WTC11 (cell line): ENCODE data around the gene APOE. TPM values are rescaled to one million over a fixed set of nuclear protein-coding genes. Genes with fewer than 3 reads are reported as not detected.

Source experiments
- ATAC-seq: fragments of 200-7000 bp; cut with Tn5 transposase; 2 replicates; pipeline ENCODE4 v1.10.0; 2021; ENCODE audit warnings: mild to moderate bottlenecking, moderate library complexity
- CTCF ChIA-PET: fragments of 300-600 bp; sonication (Branson Sonifier 250); formaldehyde crosslinking; loops from one replicate; lab custom pipeline; 2021; ENCODE audit warnings: antibody characterized with exemption; lab: Charles Lee
- POLR2A ChIA-PET: fragments of 350-600 bp; sonication (Branson Sonifier 250); formaldehyde crosslinking; loops from one replicate; lab custom pipeline; 2021; ENCODE audit warnings: antibody characterized with exemption; lab: Charles Lee
- DNase-seq: peaks from one replicate; pipeline ENCODE4 v3.0.0; 2021; ENCODE audit warnings: low spot score
- H3K27ac Mint-ChIP-seq: 2 replicates; pipeline ENCODE4 v1.8.0; 2021; ENCODE audit warnings: mixed read lengths
- H3K27me3 Mint-ChIP-seq: 2 replicates; pipeline ENCODE4 v1.8.0; 2021; ENCODE audit warnings: low read depth, mild to moderate bottlenecking, moderate library complexity, mixed read lengths
- H3K36me3 Mint-ChIP-seq: 2 replicates; pipeline ENCODE4 v1.8.0; 2021; ENCODE audit warnings: mixed read lengths
- H3K4me1 Mint-ChIP-seq: 2 replicates; pipeline ENCODE4 v1.8.0; 2022; ENCODE audit warnings: mixed read lengths
- H3K4me3 Mint-ChIP-seq: 2 replicates; pipeline ENCODE4 v1.8.0; 2021; ENCODE audit warnings: mild to moderate bottlenecking, moderate library complexity, mixed read lengths
- H3K9me3 Mint-ChIP-seq: 2 replicates; pipeline ENCODE4 v1.8.0; 2021; ENCODE audit warnings: mixed read lengths
- AFF4 ChIP-seq: sonication (generic); formaldehyde crosslinking; IDR thresholded peaks from 2 replicates; pipeline ENCODE4 v1.8.1; 2023; ENCODE audit warnings: mild to moderate bottlenecking, missing genetic modification reagents, borderline replicate concordance
- ATF1 ChIP-seq: sonication (generic); formaldehyde crosslinking; IDR thresholded peaks from 2 replicates; pipeline ENCODE4 v1.8.1; 2023; ENCODE audit warnings: mild to moderate bottlenecking, moderate library complexity, missing genetic modification reagents
- CREB1 ChIP-seq: sonication (generic); formaldehyde crosslinking; IDR thresholded peaks from 2 replicates; pipeline ENCODE4 v1.8.0; 2023; ENCODE audit warnings: mild to moderate bottlenecking, missing genetic modification reagents
- FOXP4 ChIP-seq: sonication (generic); formaldehyde crosslinking; IDR thresholded peaks from 2 replicates; pipeline ENCODE4 v1.8.0; 2022; ENCODE audit warnings: mild to moderate bottlenecking, missing genetic modification reagents
- GABPB1 ChIP-seq: sonication (generic); formaldehyde crosslinking; IDR thresholded peaks from 2 replicates; pipeline ENCODE4 v1.8.1; 2023; ENCODE audit warnings: mild to moderate bottlenecking, missing genetic modification reagents
- GRHL2 ChIP-seq: fragments of 250-450 bp; sonication (Bioruptor Pico); IDR thresholded peaks from 2 replicates; pipeline ENCODE4 v1.8.0; 2022; ENCODE audit warnings: mild to moderate bottlenecking, moderate library complexity; ENCODE audit not compliant: insufficient replicate concordance, severe bottlenecking
- GTF2I ChIP-seq: fragments of 250-450 bp; sonication (Bioruptor Pico); conservative IDR thresholded peaks from 2 replicates; pipeline ENCODE4 v1.4.0; 2021; ENCODE audit warnings: mild to moderate bottlenecking
- JUN ChIP-seq: sonication (generic); formaldehyde crosslinking; IDR thresholded peaks from 2 replicates; pipeline ENCODE4 v1.8.0; 2023; ENCODE audit warnings: mild to moderate bottlenecking, missing genetic modification reagents
- KAT7 ChIP-seq: sonication (generic); formaldehyde crosslinking; IDR thresholded peaks from 2 replicates; pipeline ENCODE4 v1.8.1; 2023; ENCODE audit warnings: missing genetic modification reagents, mild to moderate bottlenecking, borderline replicate concordance
- MYBL2 ChIP-seq: sonication (generic); formaldehyde crosslinking; IDR thresholded peaks from 2 replicates; pipeline ENCODE4 v1.8.1; 2023; ENCODE audit warnings: mild to moderate bottlenecking, moderate library complexity, missing genetic modification reagents
- OVOL2 ChIP-seq: fragments of 250-450 bp; sonication (Bioruptor Pico); IDR thresholded peaks from 2 replicates; pipeline ENCODE4 v1.9.0; 2021; ENCODE audit warnings: mild to moderate bottlenecking, borderline replicate concordance
- PRRX2 ChIP-seq: fragments of 250-450 bp; sonication (Bioruptor Pico); IDR thresholded peaks from 2 replicates; pipeline ENCODE4 v1.8.0; 2021; ENCODE audit warnings: mild to moderate bottlenecking
- USF2 ChIP-seq: sonication (generic); formaldehyde crosslinking; IDR thresholded peaks from 2 replicates; pipeline ENCODE4 v1.8.1; 2023; ENCODE audit warnings: mild to moderate bottlenecking, missing genetic modification reagents, moderate library complexity
- ZBTB21 ChIP-seq: sonication (generic); formaldehyde crosslinking; IDR thresholded peaks from 2 replicates; pipeline ENCODE4 v1.8.1; 2023; ENCODE audit warnings: mild to moderate bottlenecking, missing genetic modification reagents, borderline replicate concordance
- ZBTB43 ChIP-seq: sonication (generic); formaldehyde crosslinking; IDR thresholded peaks from 2 replicates; pipeline ENCODE4 v1.8.1; 2023; ENCODE audit warnings: mild to moderate bottlenecking, missing genetic modification reagents
- ZNF219 ChIP-seq: sonication (generic); formaldehyde crosslinking; IDR thresholded peaks from 2 replicates; pipeline ENCODE4 v1.8.0; 2023; ENCODE audit warnings: missing genetic modification reagents, mild to moderate bottlenecking, borderline replicate concordance
- ZNF416 ChIP-seq: fragments of 250-450 bp; sonication (Bioruptor Pico); IDR thresholded peaks from 2 replicates; pipeline ENCODE4 v1.9.0; 2021; ENCODE audit warnings: mild to moderate bottlenecking, inconsistent platforms
- ZNF671 ChIP-seq: fragments of 250-450 bp; sonication (Bioruptor Pico); IDR thresholded peaks from 2 replicates; pipeline ENCODE4 v1.8.0; 2021; ENCODE audit warnings: mild to moderate bottlenecking
- total RNA-seq: library from RNA; stranded (reverse); gene quantifications from 3 replicates; pipeline ENCODE4 v1.2.3, GENCODE V29; 2021
- TF ChIP-seq, protein P1 (sequence below): fragments of 250-450 bp; sonication (Bioruptor Pico); IDR thresholded peaks from 2 replicates; pipeline ENCODE4 v1.9.0; 2021; ENCODE audit warnings: mild to moderate bottlenecking
- TF ChIP-seq, protein P2 (sequence below): sonication (generic); formaldehyde crosslinking; IDR thresholded peaks from 2 replicates; pipeline ENCODE4 v1.8.1; 2023; ENCODE audit warnings: mild to moderate bottlenecking, moderate library complexity, missing genetic modification reagents

The APOE gene
- total RNA-seq, 1 experiment from 2014 or later = 824 TPM

- TF ChIP-seq USF2 (CRISPR knock-in tag) (no peak), PRRX2 (no peak), ZNF671 (CRISPR knock-in tag) (0 out of 2 replicates have a peak, but pooled peaks have one; percentile 23), GABPB1 (CRISPR knock-in tag) (0 out of 2 replicates have a peak, but pooled peaks have one; percentile 11), ZBTB43 (CRISPR knock-in tag) (no peak), OVOL2 (no peak), MYBL2 (no peak)
- TF ChIP-seq, protein P1, sequence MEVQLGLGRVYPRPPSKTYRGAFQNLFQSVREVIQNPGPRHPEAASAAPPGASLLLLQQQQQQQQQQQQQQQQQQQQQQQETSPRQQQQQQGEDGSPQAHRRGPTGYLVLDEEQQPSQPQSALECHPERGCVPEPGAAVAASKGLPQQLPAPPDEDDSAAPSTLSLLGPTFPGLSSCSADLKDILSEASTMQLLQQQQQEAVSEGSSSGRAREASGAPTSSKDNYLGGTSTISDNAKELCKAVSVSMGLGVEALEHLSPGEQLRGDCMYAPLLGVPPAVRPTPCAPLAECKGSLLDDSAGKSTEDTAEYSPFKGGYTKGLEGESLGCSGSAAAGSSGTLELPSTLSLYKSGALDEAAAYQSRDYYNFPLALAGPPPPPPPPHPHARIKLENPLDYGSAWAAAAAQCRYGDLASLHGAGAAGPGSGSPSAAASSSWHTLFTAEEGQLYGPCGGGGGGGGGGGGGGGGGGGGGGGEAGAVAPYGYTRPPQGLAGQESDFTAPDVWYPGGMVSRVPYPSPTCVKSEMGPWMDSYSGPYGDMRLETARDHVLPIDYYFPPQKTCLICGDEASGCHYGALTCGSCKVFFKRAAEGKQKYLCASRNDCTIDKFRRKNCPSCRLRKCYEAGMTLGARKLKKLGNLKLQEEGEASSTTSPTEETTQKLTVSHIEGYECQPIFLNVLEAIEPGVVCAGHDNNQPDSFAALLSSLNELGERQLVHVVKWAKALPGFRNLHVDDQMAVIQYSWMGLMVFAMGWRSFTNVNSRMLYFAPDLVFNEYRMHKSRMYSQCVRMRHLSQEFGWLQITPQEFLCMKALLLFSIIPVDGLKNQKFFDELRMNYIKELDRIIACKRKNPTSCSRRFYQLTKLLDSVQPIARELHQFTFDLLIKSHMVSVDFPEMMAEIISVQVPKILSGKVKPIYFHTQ = 0 out of 2 replicates have a peak, but pooled peaks have one; percentile 55
- TF ChIP-seq, protein P2, sequence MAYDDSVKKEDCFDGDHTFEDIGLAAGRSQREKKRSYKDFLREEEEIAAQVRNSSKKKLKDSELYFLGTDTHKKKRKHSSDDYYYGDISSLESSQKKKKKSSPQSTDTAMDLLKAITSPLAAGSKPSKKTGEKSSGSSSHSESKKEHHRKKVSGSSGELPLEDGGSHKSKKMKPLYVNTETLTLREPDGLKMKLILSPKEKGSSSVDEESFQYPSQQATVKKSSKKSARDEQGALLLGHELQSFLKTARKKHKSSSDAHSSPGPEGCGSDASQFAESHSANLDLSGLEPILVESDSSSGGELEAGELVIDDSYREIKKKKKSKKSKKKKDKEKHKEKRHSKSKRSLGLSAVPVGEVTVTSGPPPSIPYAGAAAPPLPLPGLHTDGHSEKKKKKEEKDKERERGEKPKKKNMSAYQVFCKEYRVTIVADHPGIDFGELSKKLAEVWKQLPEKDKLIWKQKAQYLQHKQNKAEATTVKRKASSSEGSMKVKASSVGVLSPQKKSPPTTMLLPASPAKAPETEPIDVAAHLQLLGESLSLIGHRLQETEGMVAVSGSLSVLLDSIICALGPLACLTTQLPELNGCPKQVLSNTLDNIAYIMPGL (CRISPR knock-in tag) = no peak
These were observed 1.1 kb upstream of the APOE start (continued) for GRCh38 chr19:44904426-44904994.

- H3K9me3 Mint-ChIP-seq = no peaks in the 10 kb centered on the region
- ChIA-PET POLR2A (interaction anchor here (0.6 kb wide), 1 partner anchor 10 kb away, joined by 3 read pairs; no protein-coding TSS in a partner anchor), CTCF (no interaction called here)
- DNase-seq (no peak), ATAC-seq (no peak)
- H3K27me3 Mint-ChIP-seq = no peaks in the 10 kb centered on the region; the same call in 1 of the 2 replicates
- no peak overlapping the region for H3K27ac Mint-ChIP-seq
- no peak overlapping the region for H3K4me3 Mint-ChIP-seq
- peaks cover 17% of the 10 kb centered on the region for H3K36me3 Mint-ChIP-seq
- peaks cover 38% of the 10 kb centered on the region for H3K4me1 Mint-ChIP-seq
- TF ChIP-seq ZBTB21 (CRISPR knock-in tag) (no peak), CREB1 (CRISPR knock-in tag) (no peak), AFF4 (CRISPR knock-in tag) (no peak), ATF1 (no peak), ZNF219 (CRISPR knock-in tag) (no peak), FOXP4 (CRISPR knock-in tag) (no peak), GRHL2 (CRISPR knock-in tag) (no peak), ZNF416 (no peak), GTF2I (no peak), KAT7 (CRISPR knock-in tag) (no peak), ZBTB43 (CRISPR knock-in tag) (no peak), JUN (CRISPR knock-in tag) (no peak)
- TF ChIP-seq, protein P2 (CRISPR knock-in tag) = no peak
These were observed 2.0 kb downstream of the APOE start for GRCh38 chr19:44907613-44908012.
